CD4-positive, alpha-beta T cell (primary cell): ENCODE measurements around the gene MKX. TPM values are rescaled to one million over a fixed set of nuclear protein-coding genes. Genes with fewer than 3 reads are reported as not detected.

Source experiments
- ATAC-seq: fragments of 200-7000 bp; cut with Tn5 transposase; one replicate; pipeline ENCODE4 v1.10.0; 2022; ENCODE audit warnings: mild to moderate bottlenecking; ENCODE audit not compliant: poor library complexity
- CTCF ChIA-PET: fragments of 350-600 bp; sonication (Branson Sonifier 250); formaldehyde crosslinking; loops from one replicate; lab custom pipeline; 2021; ENCODE audit warnings: antibody characterized with exemption, inconsistent platforms; lab: Charles Lee
- POLR2A ChIA-PET: fragments of 350-600 bp; sonication (Branson Sonifier 250); formaldehyde crosslinking; loops from one replicate; lab custom pipeline; 2021; ENCODE audit warnings: antibody characterized with exemption, inconsistent platforms; lab: Charles Lee
- DNase-seq, 14 experiments: peaks; one replicate each; pipeline ENCODE4 v3.0.0-alpha.2; 2013 to 2020; ENCODE audit warnings: mixed read lengths in 2 of 14
- H3K27ac ChIP-seq, 2 donors: one replicate each; pipeline versions ENCODE4 v1.5.1 to v1.7.0; 2013; ENCODE audit warnings: low read length in 2 of 2, low read depth in 1 of 2, mild to moderate bottlenecking in 1 of 2
- H3K27me3 ChIP-seq, 2 experiments: 1 replicate in 1 of 2; 2 replicates in 1 of 2; pipeline versions ENCODE4 v1.6.1 to v1.7.0; 2013; ENCODE audit warnings: low read length in 2 of 2, control low read depth in 1 of 2, mild to moderate bottlenecking in 1 of 2, moderate library complexity in 1 of 2; ENCODE audit not compliant: insufficient read depth in 2 of 2, control insufficient read depth in 1 of 2
- H3K36me3 ChIP-seq: one replicate; pipeline ENCODE4 v1.6.1; 2013; ENCODE audit warnings: low read length, control low read depth; ENCODE audit not compliant: insufficient read depth
- H3K4me1 ChIP-seq: one replicate; pipeline ENCODE4 v1.6.1; 2013; ENCODE audit warnings: low read length, control low read depth; ENCODE audit not compliant: insufficient read depth
- H3K4me3 ChIP-seq: one replicate; pipeline ENCODE4 v1.5.1; 2013; ENCODE audit warnings: mild to moderate bottlenecking, low read length, moderate library complexity
- H3K9me3 ChIP-seq, 2 experiments: 1 replicate in 1 of 2; 2 replicates in 1 of 2; pipeline versions ENCODE4 v1.6.1 to v1.7.0; 2013; ENCODE audit warnings: low read length in 2 of 2, mild to moderate bottlenecking in 2 of 2, control low read depth in 1 of 2, moderate library complexity in 1 of 2; ENCODE audit not compliant: control insufficient read depth in 1 of 2, insufficient read depth in 1 of 2
- H3K27ac Mint-ChIP-seq: one replicate; pipeline ENCODE4 v1.8.0; 2020; ENCODE audit warnings: mixed read lengths
- H3K27me3 Mint-ChIP-seq: one replicate; pipeline ENCODE4 v1.8.0; 2021; ENCODE audit warnings: mixed read lengths
- H3K36me3 Mint-ChIP-seq: one replicate; pipeline ENCODE4 v1.8.0; 2021; ENCODE audit warnings: low read depth, mixed read lengths
- H3K4me1 Mint-ChIP-seq: one replicate; pipeline ENCODE4 v1.8.0; 2021; ENCODE audit warnings: low read depth, mixed read lengths
- H3K4me3 Mint-ChIP-seq: one replicate; pipeline ENCODE4 v1.8.0; 2020; ENCODE audit warnings: mild to moderate bottlenecking, mixed read lengths
- H3K9me3 Mint-ChIP-seq: one replicate; pipeline ENCODE4 v1.8.0; 2020; ENCODE audit warnings: mixed read lengths
- CTCF ChIP-seq: fragments of 200-600 bp; IDR thresholded peaks from one replicate; pipeline ENCODE4 v1.8.0; 2022; ENCODE audit warnings: antibody characterized with exemption, mild to moderate bottlenecking
- intact Hi-C, 2 experiments: fragments of 100-400 bp; cut with DNase I in 1 of 2; cut with micrococcal nuclease in 1 of 2; formaldehyde crosslinking; loops; one replicate each; pipeline versions ENCODE4 v1.15.1 to v1.9.0; 2023 to 2025; cut with DNase I, micrococcal nuclease
- total RNA-seq, 174 experiments: library from RNA in 2 of 174; stranded (reverse) in 2 of 174; gene quantifications; one replicate each; pipeline ENCODE4 v1.2.3 and lab custom pipeline; 2021 to 2026

MKX gene
- total RNA-seq, 2 experiments from 2014 or later: not detected

DNA sequence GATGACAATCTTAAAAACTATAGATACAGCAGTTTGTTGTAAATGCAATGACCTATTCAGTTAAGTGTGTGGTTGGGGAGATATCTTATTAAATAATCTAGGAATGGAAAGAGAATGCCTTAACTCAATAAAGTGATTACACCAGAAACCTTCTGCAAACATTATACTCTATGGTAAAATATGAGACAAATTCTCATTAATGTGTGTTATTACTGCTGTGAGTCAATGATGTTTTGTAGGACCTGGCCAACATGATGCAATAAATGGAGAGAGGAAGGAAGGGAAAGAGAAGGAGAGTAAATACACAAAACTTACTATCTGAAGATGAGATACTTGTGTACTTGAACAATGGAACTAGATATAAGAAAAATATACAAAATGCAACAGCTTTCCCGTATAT lies 25.1 kb downstream of the MKX start:
- TF ChIP-seq CTCF: no peak
- POLR2A ChIA-PET: no interaction called here
- DNase-seq (no peak), ATAC-seq (no peak)
- no peaks in the 10 kb centered on the region for H3K9me3 ChIP-seq
- no peak overlapping the region for H3K4me3 Mint-ChIP-seq
- no peak overlapping the region for H3K4me3 ChIP-seq
- no peaks in the 10 kb centered on the region for H3K4me1 ChIP-seq
- H3K27ac Mint-ChIP-seq: no peak overlapping the region
- no peaks in the 10 kb centered on the region for H3K36me3 ChIP-seq
- no peaks in the 10 kb centered on the region for H3K9me3 Mint-ChIP-seq
- CTCF ChIA-PET: no interaction called here
- H3K36me3 Mint-ChIP-seq: no peaks in the 10 kb centered on the region
- H3K27ac ChIP-seq: no peak overlapping the region
- intact Hi-C loops: no loop called here
- peaks cover 53% of the 10 kb centered on the region for H3K27me3 Mint-ChIP-seq
- H3K27me3 ChIP-seq: peaks cover 0 to 7% of the 10 kb centered on the region in 2 experiments
- no peaks in the 10 kb centered on the region for H3K4me1 Mint-ChIP-seq

GRCh38 chr10:27719052-27719451 lies 26.6 kb downstream of the MKX start:
- CTCF ChIA-PET: no interaction called here
- H3K9me3 ChIP-seq: no peaks in the 10 kb centered on the region
- no peak for ATAC-seq
- Mint-ChIP-seq H3K4me1 (no peaks in the 10 kb centered on the region), H3K4me3 (no peak overlapping the region), H3K27ac (no peak overlapping the region), H3K27me3 (peaks cover 65% of the 10 kb centered on the region), H3K9me3 (no peaks in the 10 kb centered on the region), H3K36me3 (no peaks in the 10 kb centered on the region)
- H3K27me3 ChIP-seq: peaks cover 0 to 7% of the 10 kb centered on the region in 2 experiments
- H3K4me1 ChIP-seq: no peaks in the 10 kb centered on the region
- POLR2A ChIA-PET: interaction anchor here (0.7 kb wide), 1 partner anchor 367 kb away, joined by 3 read pairs; no protein-coding TSS in a partner anchor
- no peak for TF ChIP-seq CTCF
- no peak for DNase-seq
- intact Hi-C loops: no loop called here
- no peaks in the 10 kb centered on the region for H3K36me3 ChIP-seq
- no peak overlapping the region for H3K27ac ChIP-seq
- no peak overlapping the region for H3K4me3 ChIP-seq

DNA sequence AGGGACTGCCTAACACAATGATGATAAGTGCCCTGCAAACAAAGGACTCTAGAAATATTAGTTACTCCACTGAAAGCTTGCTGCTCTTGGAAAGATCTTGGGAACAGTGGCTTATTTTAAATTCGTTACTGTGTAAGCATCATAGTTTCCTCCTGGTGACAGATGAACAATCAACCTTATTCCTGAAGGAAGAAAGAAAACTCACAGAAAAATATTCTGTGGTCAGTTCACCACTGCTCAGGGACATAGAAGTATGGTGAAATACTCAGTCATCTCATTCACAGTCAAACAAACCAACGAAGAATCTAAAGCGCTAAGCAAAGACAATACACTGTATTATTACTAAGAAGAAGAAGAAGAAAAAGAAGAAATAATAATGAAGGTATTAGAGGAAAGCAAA lies 27.8 kb downstream of the MKX start:
- CTCF ChIA-PET: no interaction called here
- intact Hi-C loops: no loop called here

More for the DNA sequence above, 27.8 kb downstream of the MKX start:
- Mint-ChIP-seq H3K4me3 (no peak overlapping the region), H3K36me3 (no peaks in the 10 kb centered on the region), H3K4me1 (no peaks in the 10 kb centered on the region), H3K27me3 (peaks cover 61% of the 10 kb centered on the region), H3K27ac (no peak overlapping the region), H3K9me3 (no peaks in the 10 kb centered on the region)
- POLR2A ChIA-PET: no interaction called here
- Histone ChIP-seq H3K9me3 (no peaks in the 10 kb centered on the region), H3K4me1 (no peaks in the 10 kb centered on the region), H3K36me3 (no peaks in the 10 kb centered on the region), H3K4me3 (no peak overlapping the region), H3K27me3 (peaks cover 0 to 7% of the 10 kb centered on the region in 2 experiments), H3K27ac (no peak overlapping the region)
- TF ChIP-seq CTCF: no peak
- DNase-seq: no peak
- ATAC-seq: no peak
